ENCODE results near the gene LRRC36. TPM values are rescaled to one million over a fixed set of nuclear protein-coding genes. Genes with fewer than 3 reads are reported as not detected.

LRRC36 gene
- total and polyA plus RNA-seq, 2 donors (not counting 3 experiments of a cell fraction or from before 2014, with no cell fraction given), result 0.30 to 2.0 TPM

GRCh38 chr16:67336116-67336515, 9.5 kb downstream of the LRRC36 start:
- Histone ChIP-seq H3K4me1 (ENCODE audit: control insufficient read depth, extremely low read depth, insufficient read depth, low read length) (no peaks in the 10 kb centered on the region), H3K27me3 (ENCODE audit: control insufficient read depth in 2 of 2, insufficient read depth in 2 of 2, low read length in 2 of 2) (no peaks in the 10 kb centered on the region), H3K79me2 (ENCODE audit: control insufficient read depth, insufficient read depth, low read length) (no peaks in the 10 kb centered on the region), H3K9me3 (replicated peaks; ENCODE audit: control insufficient read depth, insufficient read depth, low read length) (no peaks in the 10 kb centered on the region), H3K4me3 (replicated peaks in 1 of 3; ENCODE audit: insufficient read depth in 1 of 3, low read depth in 1 of 3, low read length in 3 of 3) (no peak overlapping the region), H3K4me2 (ENCODE audit: insufficient read depth, low read length) (no peak overlapping the region), H4K20me1 (replicated peaks; ENCODE audit: control insufficient read depth, extremely low read depth, insufficient read depth, low read length) (no peaks in the 10 kb centered on the region), H3K27ac (ENCODE audit: insufficient read depth, low read depth, low read length) (no peak overlapping the region), H3K9ac (replicated peaks; ENCODE audit: extremely low read depth, insufficient read depth, low read length) (no peak overlapping the region), H3K9me1 (replicated peaks; ENCODE audit: control insufficient read depth, extremely low read depth, insufficient read depth, low read length) (no peaks in the 10 kb centered on the region), H3K36me3 (ENCODE audit: control insufficient read depth in 2 of 2, extremely low read depth in 1 of 2, insufficient read depth in 2 of 2, low read length in 2 of 2) (no peaks in the 10 kb centered on the region), H2AFZ (ENCODE audit: low read depth, low read length) (no peak overlapping the region)
- TF ChIP-seq MYC (IDR thresholded peaks at IDR 0.05; ENCODE audit: low read depth, low read length) (no peak), POLR2A (IDR thresholded peaks at IDR 0.05; ENCODE audit: low read depth, low read length) (no peak), EZH2 (IDR thresholded peaks at IDR 0.05; ENCODE audit: borderline replicate concordance, low read depth, low read length, severe bottlenecking) (no peak), POLR2AphosphoS5 (IDR thresholded peaks at IDR 0.05; ENCODE audit: insufficient read depth, low read depth, low read length) (no peak), GATA2 (IDR thresholded peaks at IDR 0.05; ENCODE audit: insufficient read depth, insufficient read length, low read depth, low read length) (no peak), CTCF (IDR thresholded peaks at IDR 0.05; ENCODE audit: extremely low read depth in 1 of 2, insufficient read depth in 1 of 2, low read depth in 1 of 2, low read length in 2 of 2) (no peak), FOS (IDR thresholded peaks at IDR 0.05; ENCODE audit: borderline replicate concordance, insufficient read depth, low read length) (no peak), MAX (IDR thresholded peaks at IDR 0.05; ENCODE audit: insufficient read depth, insufficient read length) (no peak), JUN (IDR thresholded peaks at IDR 0.05; ENCODE audit: borderline replicate concordance, insufficient read depth, insufficient read length, low read depth) (no peak)
- dilution Hi-C loops (cut with MboI; ENCODE audit: extremely low pct_ligation_motif_present, low sequenced_read_pairs), result no loop called here
- no TSS peak for BruUV-seq (replicated peaks)
- POLR2A ChIA-PET, result no interaction called here
- intact Hi-C loops (cut with micrococcal nuclease), result no loop called here
- no peak for FAIRE-seq
- CTCF ChIA-PET, result no interaction called here
- no peak for DNase-seq (ENCODE audit: low read depth, low spot score)
